Mesodermal cell (in vitro differentiated cells): ENCODE results near the gene OSBPL5.

ENCODE experiments used
- H3K27ac ChIP-seq: 2 replicates; pipeline ENCODE4 v1.7.0; 2013; ENCODE audit warnings: mild to moderate bottlenecking, low read depth, low read length, moderate library complexity; ENCODE audit not compliant: severe bottlenecking
- H3K36me3 ChIP-seq: 2 replicates; pipeline ENCODE4 v1.7.1; 2013; ENCODE audit warnings: mild to moderate bottlenecking, low read length, moderate library complexity; ENCODE audit not compliant: control insufficient read depth, insufficient read depth
- H3K4me1 ChIP-seq: one replicate; pipeline ENCODE4 v1.7.1; 2013; ENCODE audit warnings: mild to moderate bottlenecking, low read length; ENCODE audit not compliant: insufficient read depth, control insufficient read depth, poor library complexity, severe bottlenecking
- H3K4me3 ChIP-seq: 2 replicates; pipeline ENCODE4 v1.7.0; 2013; ENCODE audit warnings: low read length, control low read depth, mild to moderate bottlenecking; ENCODE audit not compliant: insufficient read depth, poor library complexity, severe bottlenecking; ENCODE audit errors: extremely low read depth
- H3K9me3 ChIP-seq: 2 replicates; pipeline ENCODE4 v1.7.1; 2013; ENCODE audit warnings: mild to moderate bottlenecking, low read length, moderate library complexity; ENCODE audit not compliant: control insufficient read depth
- WGBS, 2 experiments: methylation state at CpG; one replicate each; pipeline ENCODE4 v1.1.5; 2013; ENCODE audit warnings: missing lambda C conversion rate in 2 of 2; ENCODE audit not compliant: insufficient coverage in 2 of 2; 5-methylcytosine and 5-hydroxymethylcytosine counted together

OSBPL5 gene

GRCh38 chr11:3160252-3161031 is 4.7 kb downstream of the OSBPL5 start:
- H3K4me3 ChIP-seq = peak overlapping the region; percentile 45
- H3K4me1 ChIP-seq = peaks cover 34% of the 10 kb centered on the region
- H3K9me3 ChIP-seq = no peaks in the 10 kb centered on the region
- 2 to 3% methylated on average over 28 to 43 of the region's 48 CpGs for WGBS, 2 experiments
- H3K27ac ChIP-seq = no peak overlapping the region
- H3K36me3 ChIP-seq = peaks cover 3% of the 10 kb centered on the region

GRCh38 chr11:3159296-3160190 is 5.6 kb downstream of the OSBPL5 start:
- WGBS, 2 experiments = 75 to 76% methylated on average over 12 to 14 of the region's 14 CpGs
- no peak overlapping the region for H3K27ac ChIP-seq
- peaks cover 3% of the 10 kb centered on the region for H3K36me3 ChIP-seq
- H3K4me3 ChIP-seq = peak overlapping the region; percentile 45
- peaks cover 32% of the 10 kb centered on the region for H3K4me1 ChIP-seq
- H3K9me3 ChIP-seq = no peaks in the 10 kb centered on the region

GRCh38 chr11:3158821-3159220 is 6.3 kb downstream of the OSBPL5 start:
- peaks cover 31% of the 10 kb centered on the region for H3K4me1 ChIP-seq
- H3K27ac ChIP-seq = no peak overlapping the region
- peaks cover 3% of the 10 kb centered on the region for H3K36me3 ChIP-seq
- WGBS, 2 experiments = 92% methylated on average over 13 of the region's 13 CpGs
- H3K4me3 ChIP-seq = no peak overlapping the region
- no peaks in the 10 kb centered on the region for H3K9me3 ChIP-seq

- peaks cover 31% of the 10 kb centered on the region for H3K4me1 ChIP-seq
- WGBS, 2 experiments = 90 to 93% methylated on average over 13 to 15 of the region's 18 CpGs
- no peak overlapping the region for H3K27ac ChIP-seq
- H3K9me3 ChIP-seq = no peaks in the 10 kb centered on the region
- H3K4me3 ChIP-seq = no peak overlapping the region
- peaks cover 3% of the 10 kb centered on the region for H3K36me3 ChIP-seq
Observed at GRCh38 chr11:3158131-3158591, 6.9 kb downstream of the OSBPL5 start.

GRCh38 chr11:3157381-3158130 is 7.6 kb downstream of the OSBPL5 start:
- H3K36me3 ChIP-seq = peaks cover 7% of the 10 kb centered on the region
- H3K4me1 ChIP-seq = peaks cover 35% of the 10 kb centered on the region
- WGBS, 2 experiments = 93 to 94% methylated on average over 19 to 21 of the region's 22 CpGs
- no peak overlapping the region for H3K4me3 ChIP-seq
- no peaks in the 10 kb centered on the region for H3K9me3 ChIP-seq
- no peak overlapping the region for H3K27ac ChIP-seq

- WGBS, 2 experiments = 88 to 91% methylated on average over 29 to 30 of the region's 31 CpGs
- Histone ChIP-seq H3K9me3 (no peaks in the 10 kb centered on the region), H3K36me3 (peaks cover 13% of the 10 kb centered on the region), H3K4me3 (no peak overlapping the region), H3K27ac (no peak overlapping the region), H3K4me1 (peaks cover 33% of the 10 kb centered on the region)
Observed at GRCh38 chr11:3156661-3157311, 8.3 kb downstream of the OSBPL5 start.

GRCh38 chr11:3156282-3156660 is 8.8 kb downstream of the OSBPL5 start:
- Histone ChIP-seq H3K9me3 (no peaks in the 10 kb centered on the region), H3K27ac (no peak overlapping the region), H3K4me1 (peaks cover 33% of the 10 kb centered on the region), H3K4me3 (no peak overlapping the region), H3K36me3 (peaks cover 13% of the 10 kb centered on the region)
- 87 to 94% methylated on average over 14 of the region's 14 CpGs for WGBS, 2 experiments

GRCh38 chr11:3155691-3156258 is 9.3 kb downstream of the OSBPL5 start:
- peaks cover 33% of the 10 kb centered on the region for H3K4me1 ChIP-seq
- H3K9me3 ChIP-seq = no peaks in the 10 kb centered on the region
- no peak overlapping the region for H3K27ac ChIP-seq
- 76 to 80% methylated on average over 15 of the region's 16 CpGs for WGBS, 2 experiments
- no peak overlapping the region for H3K4me3 ChIP-seq
- peaks cover 13% of the 10 kb centered on the region for H3K36me3 ChIP-seq

- peaks cover 33% of the 10 kb centered on the region for H3K4me1 ChIP-seq
- WGBS, 2 experiments = 94 to 100% methylated on average over 3 of the region's 3 CpGs
- H3K36me3 ChIP-seq = peaks cover 13% of the 10 kb centered on the region
- H3K4me3 ChIP-seq = no peak overlapping the region
- no peak overlapping the region for H3K27ac ChIP-seq
- no peaks in the 10 kb centered on the region for H3K9me3 ChIP-seq
Observed at GRCh38 chr11:3155216-3155615, 9.9 kb downstream of the OSBPL5 start.
